A549 (cell line): ENCODE results near the gene RILPL2. TPM values are rescaled to one million over a fixed set of nuclear protein-coding genes. Genes with fewer than 3 reads are reported as not detected.
A peak's percentile ranks its signal among the peaks of the same experiment; 100 is the strongest.

Experiments
- ATAC-seq, 2 experiments: fragments of 200-7000 bp in 1 of 2; fragments of >200 bp in 1 of 2; cut with Nextera tagmentation in 1 of 2; cut with Tn5 transposase in 1 of 2; 3 replicates each; pipeline versions ENCODE4 v1.8.0 to v1.9.1; 2018 to 2020; ENCODE audit warnings: mild to moderate bottlenecking in 1 of 2, moderate library complexity in 1 of 2
- CTCF ChIA-PET: fragments of 300-600 bp; sonication (Branson Sonifier 250); formaldehyde crosslinking; extraction: SDS; loops from one replicate; lab custom pipeline; 2021; ENCODE audit warnings: antibody characterized with exemption, inconsistent platforms; lab: Yijun Ruan, JAX
- POLR2A ChIA-PET: fragments of 350-600 bp; formaldehyde crosslinking; extraction: SDS; loops from one replicate; lab custom pipeline; 2021; ENCODE audit warnings: antibody characterized with exemption, inconsistent platforms; lab: Yijun Ruan, JAX
- DNase-seq, 2 experiments: peaks; one replicate each; pipeline versions ENCODE4 v3.0.0 to v3.0.0-alpha.2; 2011 to 2016; ENCODE audit warnings: low read depth in 1 of 2, low spot score in 1 of 2
- FAIRE-seq: peaks from 2 replicates; lab custom pipeline; 2011; peaks lifted over from hg19 to GRCh38; lab: Jason Lieb, UNC
- H3K27ac ChIP-seq, 2 experiments: fragments of >200 bp; sonication (Bioruptor Twin); formaldehyde crosslinking; 3 replicates each; pipeline ENCODE4 v1.5.1; 2016 to 2017
- H3K4me1 ChIP-seq: fragments of >200 bp; sonication (Bioruptor Twin); formaldehyde crosslinking; 3 replicates; pipeline ENCODE4 v1.6.1; 2016
- H3K4me2 ChIP-seq: fragments of >200 bp; sonication (Bioruptor Twin); formaldehyde crosslinking; 3 replicates; pipeline ENCODE4 v1.6.1; 2016
- H3K4me3 ChIP-seq: fragments of >200 bp; sonication (Bioruptor Twin); formaldehyde crosslinking; 3 replicates; pipeline ENCODE4 v1.5.1; 2016
- H3K9me3 ChIP-seq: fragments of >200 bp; sonication (Bioruptor Twin); formaldehyde crosslinking; 3 replicates; pipeline ENCODE4 v1.6.1; 2016
- BHLHE40 ChIP-seq: IDR thresholded peaks from 2 replicates; pipeline ENCODE4 v1.6.1; 2012; ENCODE audit warnings: low read depth, low read length, inconsistent platforms
- CEBPB ChIP-seq, 2 experiments: fragments of >200 bp in 1 of 2; sonication (Bioruptor Twin) in 1 of 2; formaldehyde crosslinking in 1 of 2; IDR thresholded peaks; 2 replicates each; pipeline ENCODE4 v1.6.1; 2012 to 2016
- CHD2 ChIP-seq: fragments of 150-350 bp; IDR thresholded peaks from 2 replicates; pipeline ENCODE4 v1.6.1; 2014; ENCODE audit warnings: low read length; ENCODE audit not compliant: partially characterized antibody
- CHD4 ChIP-seq: fragments of 200-600 bp; sonication (generic); IDR thresholded peaks from 2 replicates; pipeline ENCODE4 v1.6.1; 2016; ENCODE audit warnings: antibody characterized with exemption, mild to moderate bottlenecking, borderline replicate concordance
- EHMT2 ChIP-seq: fragments of 200-600 bp; sonication (generic); IDR thresholded peaks from 2 replicates; pipeline ENCODE4 v1.6.1; 2016; ENCODE audit warnings: antibody characterized with exemption, low read depth, mild to moderate bottlenecking, moderate library complexity
- FOSB ChIP-seq: fragments of 250-450 bp; sonication (Bioruptor Pico); IDR thresholded peaks from 2 replicates; pipeline ENCODE4 v1.5.0; 2020; ENCODE audit warnings: mild to moderate bottlenecking, moderate library complexity
- FOSL2 ChIP-seq, 2 experiments: fragments of 450-650 bp in 1 of 2; fragments of >200 bp in 1 of 2; sonication (Bioruptor Twin) in 1 of 2; formaldehyde crosslinking; IDR thresholded peaks; 2 replicates each; pipeline versions ENCODE4 v1.5.0 to v1.6.1; 2016 to 2020; ENCODE audit warnings: mild to moderate bottlenecking in 1 of 2, moderate library complexity in 1 of 2
- GATA3 ChIP-seq: IDR thresholded peaks from 2 replicates; pipeline ENCODE4 v1.6.1; 2012; ENCODE audit warnings: borderline replicate concordance
- HOXB13 ChIP-seq: fragments of 250-450 bp; sonication (Bioruptor Pico); IDR thresholded peaks from 2 replicates; pipeline ENCODE4 v1.5.0; 2020; ENCODE audit warnings: low read depth, mild to moderate bottlenecking, moderate library complexity
- HOXB5 ChIP-seq: fragments of 250-450 bp; sonication (Bioruptor Pico); IDR thresholded peaks from 2 replicates; pipeline ENCODE4 v1.5.0; 2020; ENCODE audit warnings: mild to moderate bottlenecking, moderate library complexity
- JUN ChIP-seq, 2 experiments: fragments of >200 bp; sonication (Bioruptor Twin); formaldehyde crosslinking; IDR thresholded peaks; 2 replicates in 1 of 2; 3 replicates in 1 of 2; pipeline ENCODE4 v1.6.1; 2016 to 2017
- KDM1A ChIP-seq: fragments of 200-600 bp; sonication (generic); IDR thresholded peaks from 2 replicates; pipeline ENCODE4 v1.6.1; 2016; ENCODE audit warnings: low read depth, mild to moderate bottlenecking
- PHF8 ChIP-seq: fragments of 200-600 bp; sonication (generic); IDR thresholded peaks from 2 replicates; pipeline ENCODE4 v1.6.1; 2016; ENCODE audit warnings: low read depth, mild to moderate bottlenecking, antibody characterized with exemption, moderate library complexity, borderline replicate concordance
- POLR2A ChIP-seq: IDR thresholded peaks from 2 replicates; pipeline ENCODE4 v1.6.1; 2012; ENCODE audit warnings: mild to moderate bottlenecking, low read length
- RAD21 ChIP-seq, 2 experiments: fragments of >200 bp in 1 of 2; sonication (Bioruptor Twin) in 1 of 2; formaldehyde crosslinking in 1 of 2; IDR thresholded peaks in 1 of 2; conservative IDR thresholded peaks in 1 of 2; 2 replicates in 1 of 2; 3 replicates in 1 of 2; pipeline ENCODE4 v1.6.1; 2012 to 2018; ENCODE audit warnings: inconsistent platforms in 1 of 2
- RCOR1 ChIP-seq: fragments of 150-350 bp; IDR thresholded peaks from 2 replicates; pipeline ENCODE4 v1.6.1; 2014; ENCODE audit warnings: antibody characterized with exemption, low read length, low read depth
- RFX5 ChIP-seq: fragments of 450-650 bp; IDR thresholded peaks from 2 replicates; pipeline ENCODE4 v1.7.1; 2014; ENCODE audit warnings: antibody characterized with exemption, mild to moderate bottlenecking, moderate library complexity
- RNF2 ChIP-seq: fragments of 200-600 bp; sonication (generic); IDR thresholded peaks from 2 replicates; pipeline ENCODE4 v1.6.1; 2016; ENCODE audit warnings: low read depth, mild to moderate bottlenecking, antibody characterized with exemption, moderate library complexity, borderline replicate concordance
- SREBF2 ChIP-seq: fragments of 450-650 bp; IDR thresholded peaks from 2 replicates; pipeline ENCODE4 v1.6.1; 2014; ENCODE audit warnings: mild to moderate bottlenecking, moderate library complexity
- TP53 ChIP-seq: fragments of 250-450 bp; sonication (Bioruptor Pico); IDR thresholded peaks from 2 replicates; pipeline ENCODE4 v1.5.0; 2021; ENCODE audit warnings: mild to moderate bottlenecking, moderate library complexity
- ZFP36 ChIP-seq: fragments of 450-650 bp; IDR thresholded peaks from 2 replicates; pipeline ENCODE4 v1.6.1; 2014; ENCODE audit warnings: borderline replicate concordance; ENCODE audit not compliant: partially characterized antibody
- WGBS: methylation state at CpG from one replicate; pipeline ENCODE4 v1.1.6; 2017; ENCODE audit errors: missing lambda C conversion rate; 5-methylcytosine and 5-hydroxymethylcytosine counted together
- polyA minus RNA-seq: library from RNA; depleted of rRNA, polyadenylated mRNA; stranded (reverse); fragments of >200 nt; gene quantifications from 2 replicates; pipeline ENCODE4 v1.2.3, GENCODE V29; 2011; rRNA and poly(A)+ RNA removed
- polyA plus RNA-seq, 4 experiments: library from polyadenylated mRNA; depleted of rRNA in 3 of 4; stranded (reverse); fragments of >200 nt; fragmentation: RNase III in 1 of 4; extraction: RNeasy Plus Mini Kit Qiagen cat#74134 plus additional on column Dnase treatment in 1 of 4; gene quantifications; 2 replicates in 3 of 4; 3 replicates in 1 of 4; pipeline ENCODE4 v1.2.3, GENCODE V29; 2011 to 2017
- TF ChIP-seq, protein P1 (sequence below): fragments of >200 bp; sonication (Bioruptor Twin); formaldehyde crosslinking; IDR thresholded peaks from 3 replicates; pipeline ENCODE4 v1.6.1; 2016
- TF ChIP-seq, protein P2 (sequence below): IDR thresholded peaks from 2 replicates; pipeline ENCODE4 v1.6.1; 2012; ENCODE audit warnings: low read depth, borderline replicate concordance
- TF ChIP-seq, protein P3 (sequence below): IDR thresholded peaks from 2 replicates; pipeline ENCODE4 v1.6.1; 2012
- TF ChIP-seq, protein P4 (sequence below): fragments of >200 bp; sonication (Bioruptor Twin); formaldehyde crosslinking; IDR thresholded peaks from 2 replicates; pipeline ENCODE4 v1.6.1; 2016

RILPL2 gene, protein sequence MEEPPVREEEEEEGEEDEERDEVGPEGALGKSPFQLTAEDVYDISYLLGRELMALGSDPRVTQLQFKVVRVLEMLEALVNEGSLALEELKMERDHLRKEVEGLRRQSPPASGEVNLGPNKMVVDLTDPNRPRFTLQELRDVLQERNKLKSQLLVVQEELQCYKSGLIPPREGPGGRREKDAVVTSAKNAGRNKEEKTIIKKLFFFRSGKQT
- 2.4 TPM in 2 replicates for polyA plus RNA-seq (2011; rRNA removed)
- 2.0 and 2.1 TPM in 2 replicates for polyA plus RNA-seq (2012; cell fraction: cytosol; rRNA removed)
- polyA plus RNA-seq (2012; cell fraction: nucleus; rRNA removed), result 0.72 and 0.77 TPM in 2 replicates
- polyA plus RNA-seq (2017; fragmentation: RNase III; extraction: RNeasy Plus Mini Kit Qiagen cat#74134 plus additional on column Dnase treatment), result 2.1 to 3.1 TPM (median 2.9 TPM) in 3 replicates
- polyA minus RNA-seq, result 0.88 and 1.4 TPM in 2 replicates

DNA sequence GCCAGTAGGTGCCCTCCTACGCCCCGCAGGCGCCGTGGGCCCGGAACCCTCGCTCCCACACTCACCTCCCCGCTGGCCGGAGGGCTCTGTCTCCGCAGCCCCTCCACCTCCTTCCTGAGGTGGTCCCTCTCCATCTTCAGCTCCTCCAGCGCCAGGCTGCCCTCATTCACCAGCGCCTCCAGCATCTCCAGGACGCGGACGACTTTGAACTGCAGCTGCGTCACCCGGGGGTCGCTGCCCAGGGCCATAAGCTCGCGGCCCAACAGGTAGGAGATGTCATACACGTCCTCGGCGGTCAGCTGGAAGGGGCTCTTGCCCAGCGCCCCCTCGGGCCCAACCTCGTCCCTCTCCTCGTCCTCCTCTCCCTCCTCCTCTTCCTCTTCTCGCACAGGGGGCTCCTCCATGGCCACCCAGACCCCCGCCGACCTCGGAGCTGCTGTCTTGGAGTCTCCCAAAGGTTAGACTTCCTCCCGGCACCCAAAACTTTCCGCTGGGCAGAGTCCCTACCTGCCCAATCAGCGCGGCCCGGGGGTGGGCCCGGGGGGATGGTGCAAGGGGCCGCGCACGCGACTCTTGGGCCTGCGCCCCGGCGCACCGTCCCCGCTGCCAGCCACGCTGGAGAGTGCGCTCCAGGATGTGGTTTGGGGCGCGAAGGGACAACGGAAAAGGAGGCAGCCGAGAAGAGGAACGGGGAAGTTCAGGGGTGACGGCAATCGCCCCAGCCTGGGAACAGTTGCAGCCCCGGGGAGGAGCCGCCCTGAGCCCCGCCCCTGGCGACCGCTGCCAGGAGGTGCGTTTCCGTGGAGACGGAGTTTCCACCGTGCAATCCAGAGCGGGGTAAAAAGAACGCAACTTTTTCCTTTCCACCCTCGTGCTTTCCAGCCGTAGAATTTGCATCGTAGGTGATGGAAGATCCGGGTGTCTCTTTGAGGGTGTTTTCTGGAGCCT is at the start of gene RILPL2:
Gene RILPL2 (minus strand): TSS at position 668 of the 948 bp plus-strand sequence. CDS start 264 bp downstream, at position 404.
- CTCF ChIA-PET, result interaction anchor here (1.0 to 1.8 kb wide), 2 partner anchors 8 to 9 kb away, joined by 3 to 5 read pairs; no protein-coding TSS in a partner anchor
- 3% methylated on average over 63 of the region's 69 CpGs for WGBS
- peak; percentile 78 to 90 for DNase-seq

DNA sequence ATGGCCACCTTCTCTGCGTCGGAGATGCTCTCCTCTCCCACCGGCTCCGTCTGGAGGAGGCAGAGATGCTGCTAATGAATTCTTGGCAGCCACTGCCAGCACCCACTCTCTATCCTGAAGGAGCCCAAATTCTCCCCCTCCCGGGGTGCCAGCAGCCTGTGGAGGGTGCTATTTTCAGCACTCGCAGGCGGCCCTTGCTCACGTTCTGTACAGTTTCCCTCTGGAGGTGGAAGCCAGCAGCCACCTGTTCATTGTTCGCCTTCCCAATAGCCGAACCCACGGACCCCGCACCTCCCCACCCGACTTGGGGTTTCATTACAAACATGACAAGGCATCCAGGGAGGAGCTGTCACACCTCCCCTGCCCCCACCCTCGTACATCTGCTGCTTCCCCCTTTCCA is 49.3 kb upstream of the RILPL2 start:
- WGBS, result 89% methylated on average over 14 of the region's 14 CpGs
- TF ChIP-seq, protein P1, sequence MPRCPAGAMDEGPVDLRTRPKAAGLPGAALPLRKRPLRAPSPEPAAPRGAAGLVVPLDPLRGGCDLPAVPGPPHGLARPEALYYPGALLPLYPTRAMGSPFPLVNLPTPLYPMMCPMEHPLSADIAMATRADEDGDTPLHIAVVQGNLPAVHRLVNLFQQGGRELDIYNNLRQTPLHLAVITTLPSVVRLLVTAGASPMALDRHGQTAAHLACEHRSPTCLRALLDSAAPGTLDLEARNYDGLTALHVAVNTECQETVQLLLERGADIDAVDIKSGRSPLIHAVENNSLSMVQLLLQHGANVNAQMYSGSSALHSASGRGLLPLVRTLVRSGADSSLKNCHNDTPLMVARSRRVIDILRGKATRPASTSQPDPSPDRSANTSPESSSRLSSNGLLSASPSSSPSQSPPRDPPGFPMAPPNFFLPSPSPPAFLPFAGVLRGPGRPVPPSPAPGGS, result no peak
- TF ChIP-seq JUN (IDR thresholded peaks at IDR 0.05) (no peak), SREBF2 (no peak), FOSB (CRISPR knock-in tag) (no peak), RNF2 (no peak), HOXB13 (CRISPR knock-in tag) (no peak), EHMT2 (no peak), KDM1A (no peak)
- TF ChIP-seq, protein P2, sequence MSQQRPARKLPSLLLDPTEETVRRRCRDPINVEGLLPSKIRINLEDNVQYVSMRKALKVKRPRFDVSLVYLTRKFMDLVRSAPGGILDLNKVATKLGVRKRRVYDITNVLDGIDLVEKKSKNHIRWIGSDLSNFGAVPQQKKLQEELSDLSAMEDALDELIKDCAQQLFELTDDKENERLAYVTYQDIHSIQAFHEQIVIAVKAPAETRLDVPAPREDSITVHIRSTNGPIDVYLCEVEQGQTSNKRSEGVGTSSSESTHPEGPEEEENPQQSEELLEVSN, result no peak
- CTCF ChIA-PET, result interaction anchor here (0.7 kb wide), 1 partner anchor 96 kb away, joined by 4 read pairs; no protein-coding TSS in a partner anchor
- H3K27ac ChIP-seq, result no peak overlapping the region
- H3K4me1 ChIP-seq, result no peaks in the 10 kb centered on the region
- ATAC-seq, result no peak; a peak in 1 of 6 replicates
- no peak overlapping the region for H3K4me3 ChIP-seq
- no peak for FAIRE-seq
- no peak for DNase-seq
- H3K4me2 ChIP-seq, result no peak overlapping the region
- H3K9me3 ChIP-seq, result no peaks in the 10 kb centered on the region
- POLR2A ChIA-PET, result no interaction called here

More for the DNA sequence above, at the start of gene RILPL2:
- Histone ChIP-seq H3K4me3 (peak within 1 kb of the TSS; percentile 68), H3K9me3 (no peaks in the 10 kb centered on the region)
- TF ChIP-seq RCOR1, result no peak
- peak; percentile 47 for TF ChIP-seq POLR2A
- TF ChIP-seq RFX5, result no peak
- TF ChIP-seq, protein P2, result peak; percentile 67; the same call in 1 of the 2 replicates
- TF ChIP-seq GATA3, result no peak
- TF ChIP-seq, protein P3, sequence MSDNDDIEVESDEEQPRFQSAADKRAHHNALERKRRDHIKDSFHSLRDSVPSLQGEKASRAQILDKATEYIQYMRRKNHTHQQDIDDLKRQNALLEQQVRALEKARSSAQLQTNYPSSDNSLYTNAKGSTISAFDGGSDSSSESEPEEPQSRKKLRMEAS, result peak; percentile 67; the same call in 1 of the 2 replicates
- TF ChIP-seq, protein P4, sequence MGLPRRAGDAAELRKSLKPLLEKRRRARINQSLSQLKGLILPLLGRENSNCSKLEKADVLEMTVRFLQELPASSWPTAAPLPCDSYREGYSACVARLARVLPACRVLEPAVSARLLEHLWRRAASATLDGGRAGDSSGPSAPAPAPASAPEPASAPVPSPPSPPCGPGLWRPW, result no peak
- TF ChIP-seq FOSL2 (IDR thresholded peaks at IDR 0.05), result no peak
- no peak for TF ChIP-seq FOSL2 (CRISPR knock-in tag; IDR thresholded peaks at IDR 0.05)
- TF ChIP-seq BHLHE40, result peak; percentile 72
- peak; percentile 54 for TF ChIP-seq PHF8
- TF ChIP-seq CEBPB (IDR thresholded peaks at IDR 0.05), result 0 out of 4 replicates have a peak, but pooled peaks of 1 of the 2 experiments have one; percentile 5
- TF ChIP-seq HOXB5, result 0 out of 2 replicates have a peak, but pooled peaks have one; percentile 7
- no peak; a peak in 1 of 5 replicates for TF ChIP-seq RAD21 (conservative IDR thresholded peaks at IDR 0.05 in 1 of 2, IDR thresholded peaks at IDR 0.05 in 1 of 2)
- no peak for TF ChIP-seq CHD4
- TF ChIP-seq ZFP36, result no peak
- TF ChIP-seq TP53 (CRISPR knock-in tag), result 0 out of 2 replicates have a peak, but pooled peaks have one; percentile 44
- no peak for TF ChIP-seq CHD2
- TF ChIP-seq, all 56 proteins: peak for 8
- Histone ChIP-seq H3K4me2 (peak within 1 kb of the TSS; percentile 92), H3K27ac (peak within 1 kb of the TSS; percentile 75 to 90), H3K4me1 (peaks cover 5% of the 10 kb centered on the region; the same call in 1 of the 3 replicates)
- POLR2A ChIA-PET, result no interaction called here
- ATAC-seq (peak; percentile 97 to 98), FAIRE-seq (no peak)
